SU-DHL-6 (cell line): ENCODE results near the gene ERO1A.
"Not testable (repeated sequence)": the region's sequence is repeated elsewhere in the genome, so short reads cannot be mapped to it uniquely, and the experiment has no call there.

Experiments used
- H2AFZ ChIP-seq: fragments of 200-600 bp; sonication (generic); 2 replicates; pipeline ENCODE4 v1.6.1; 2014; ENCODE audit warnings: low read depth, mild to moderate bottlenecking, moderate library complexity, mixed read lengths, antibody characterized with exemption, low read length; ENCODE audit not compliant: severe bottlenecking
- H3F3A ChIP-seq: fragments of 200-600 bp; shearing (Covaris generic); 2 replicates; pipeline ENCODE4 v1.6.0; 2016; ENCODE audit warnings: antibody characterized with exemption, mild to moderate bottlenecking; ENCODE audit not compliant: insufficient read depth
- H3K27ac ChIP-seq: fragments of 200-600 bp; sonication (generic); 2 replicates; pipeline ENCODE4 v1.5.1; 2016; ENCODE audit warnings: low read depth, mild to moderate bottlenecking, low read length, moderate library complexity, mixed read lengths
- H3K27me3 ChIP-seq: fragments of 200-600 bp; sonication (generic), shearing (Covaris generic); 2 replicates; pipeline ENCODE4 v1.6.0; 2014; ENCODE audit warnings: mild to moderate bottlenecking, low read length
- H3K36me3 ChIP-seq: fragments of 200-600 bp; sonication (generic); 2 replicates; pipeline ENCODE4 v1.6.1; 2014; ENCODE audit warnings: mild to moderate bottlenecking, low read length, mixed read lengths
- H3K4me2 ChIP-seq: fragments of 300-600, 200-600 bp; shearing (Covaris generic), sonication (generic); 2 replicates; pipeline ENCODE4 v1.6.0; 2014; ENCODE audit warnings: low read length, low read depth, mild to moderate bottlenecking; ENCODE audit not compliant: poor library complexity, severe bottlenecking
- H3K4me3 ChIP-seq: fragments of 200-600 bp; sonication (generic); 2 replicates; pipeline ENCODE4 v1.5.1; 2014; ENCODE audit warnings: antibody characterized with exemption, low read length, mild to moderate bottlenecking, mixed read lengths; ENCODE audit not compliant: insufficient read depth, poor library complexity, severe bottlenecking
- H3K79me2 ChIP-seq: fragments of 200-600 bp; sonication (generic); 2 replicates; pipeline ENCODE4 v1.6.1; 2014; ENCODE audit warnings: mild to moderate bottlenecking, low read length, moderate library complexity; ENCODE audit not compliant: insufficient read depth
- H3K9ac ChIP-seq: fragments of 200-600 bp; sonication (generic); 2 replicates; pipeline ENCODE4 v1.7.0; 2014; ENCODE audit warnings: mild to moderate bottlenecking, low read length
- H3K9me2 ChIP-seq: fragments of 200-600 bp; sonication (generic); replicated peaks from 2 replicates; pipeline ENCODE4 v1.6.1; 2014; ENCODE audit warnings: low read length; ENCODE audit not compliant: insufficient read depth
- H3K9me3 ChIP-seq: fragments of 200-600 bp; sonication (generic); 2 replicates; pipeline ENCODE4 v1.6.1; 2014; ENCODE audit warnings: low read length, mixed read lengths; ENCODE audit not compliant: insufficient read depth
- H4K20me1 ChIP-seq: fragments of 200-600 bp; sonication (generic); 2 replicates; pipeline ENCODE4 v1.6.1; 2014; ENCODE audit warnings: low read depth, mild to moderate bottlenecking, antibody characterized with exemption, low read length, moderate library complexity, mixed read lengths
- EZH2phosphoT487 ChIP-seq: fragments of 200-600 bp; sonication (generic), shearing (Covaris generic); conservative IDR thresholded peaks from 2 replicates; pipeline ENCODE4 v1.6.1; 2018; ENCODE audit warnings: mild to moderate bottlenecking, antibody characterized with exemption, low read length, moderate library complexity, mixed read lengths
- TF ChIP-seq, protein P1 (sequence below): fragments of 200-600 bp; sonication (generic); IDR thresholded peaks from one replicate; pipeline ENCODE4 v1.5.1; 2017; ENCODE audit warnings: antibody characterized with exemption, mild to moderate bottlenecking, low read length, moderate library complexity; ENCODE audit not compliant: insufficient read depth, poor library complexity, severe bottlenecking

Gene ERO1A

DNA sequence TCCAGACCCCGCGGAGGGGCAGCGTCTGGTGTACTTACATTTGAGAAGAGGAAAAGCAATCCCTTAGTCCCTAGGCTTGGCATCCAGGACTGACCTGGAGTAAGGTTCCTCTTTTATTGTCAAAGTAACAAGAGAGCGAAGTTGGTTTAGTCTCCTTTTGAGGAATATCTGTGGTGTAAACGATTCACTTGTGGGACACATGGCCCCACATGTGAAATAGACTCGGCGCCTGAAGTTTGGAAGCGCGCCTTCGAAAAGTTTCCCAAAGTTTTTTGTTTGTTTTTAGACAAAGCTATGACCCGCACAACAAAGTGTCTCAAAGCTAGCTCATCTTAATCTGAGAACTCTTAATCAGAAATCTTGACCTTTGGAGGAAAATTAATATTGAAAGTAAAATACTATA lies 35.4 kb upstream of the ERO1A start:
- Histone ChIP-seq H3K9me3 (no peaks in the 10 kb centered on the region), H3K4me3 (peak overlapping the region; percentile 70), H3K9me2 (no peaks in the 10 kb centered on the region), H3K27ac (peak overlapping the region; percentile 51; the same call in 1 of the 2 replicates), H3K9ac (peak overlapping the region; percentile 95), H3K27me3 (no peaks in the 10 kb centered on the region), H4K20me1 (no peaks in the 10 kb centered on the region), H3K4me2 (peak overlapping the region; percentile 99), H3K79me2 (peaks cover 42% of the 10 kb centered on the region), H2AFZ (peak overlapping the region; percentile 91), H3F3A (peaks cover 18% of the 10 kb centered on the region), H3K36me3 (peaks cover 8% of the 10 kb centered on the region; the same call in 1 of the 2 replicates)
- TF ChIP-seq, protein P1, sequence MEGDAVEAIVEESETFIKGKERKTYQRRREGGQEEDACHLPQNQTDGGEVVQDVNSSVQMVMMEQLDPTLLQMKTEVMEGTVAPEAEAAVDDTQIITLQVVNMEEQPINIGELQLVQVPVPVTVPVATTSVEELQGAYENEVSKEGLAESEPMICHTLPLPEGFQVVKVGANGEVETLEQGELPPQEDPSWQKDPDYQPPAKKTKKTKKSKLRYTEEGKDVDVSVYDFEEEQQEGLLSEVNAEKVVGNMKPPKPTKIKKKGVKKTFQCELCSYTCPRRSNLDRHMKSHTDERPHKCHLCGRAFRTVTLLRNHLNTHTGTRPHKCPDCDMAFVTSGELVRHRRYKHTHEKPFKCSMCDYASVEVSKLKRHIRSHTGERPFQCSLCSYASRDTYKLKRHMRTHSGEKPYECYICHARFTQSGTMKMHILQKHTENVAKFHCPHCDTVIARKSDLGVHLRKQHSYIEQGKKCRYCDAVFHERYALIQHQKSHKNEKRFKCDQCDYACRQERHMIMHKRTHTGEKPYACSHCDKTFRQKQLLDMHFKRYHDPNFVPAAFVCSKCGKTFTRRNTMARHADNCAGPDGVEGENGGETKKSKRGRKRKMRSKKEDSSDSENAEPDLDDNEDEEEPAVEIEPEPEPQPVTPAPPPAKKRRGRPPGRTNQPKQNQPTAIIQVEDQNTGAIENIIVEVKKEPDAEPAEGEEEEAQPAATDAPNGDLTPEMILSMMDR: no peak
- no peak for TF ChIP-seq EZH2phosphoT487

DNA sequence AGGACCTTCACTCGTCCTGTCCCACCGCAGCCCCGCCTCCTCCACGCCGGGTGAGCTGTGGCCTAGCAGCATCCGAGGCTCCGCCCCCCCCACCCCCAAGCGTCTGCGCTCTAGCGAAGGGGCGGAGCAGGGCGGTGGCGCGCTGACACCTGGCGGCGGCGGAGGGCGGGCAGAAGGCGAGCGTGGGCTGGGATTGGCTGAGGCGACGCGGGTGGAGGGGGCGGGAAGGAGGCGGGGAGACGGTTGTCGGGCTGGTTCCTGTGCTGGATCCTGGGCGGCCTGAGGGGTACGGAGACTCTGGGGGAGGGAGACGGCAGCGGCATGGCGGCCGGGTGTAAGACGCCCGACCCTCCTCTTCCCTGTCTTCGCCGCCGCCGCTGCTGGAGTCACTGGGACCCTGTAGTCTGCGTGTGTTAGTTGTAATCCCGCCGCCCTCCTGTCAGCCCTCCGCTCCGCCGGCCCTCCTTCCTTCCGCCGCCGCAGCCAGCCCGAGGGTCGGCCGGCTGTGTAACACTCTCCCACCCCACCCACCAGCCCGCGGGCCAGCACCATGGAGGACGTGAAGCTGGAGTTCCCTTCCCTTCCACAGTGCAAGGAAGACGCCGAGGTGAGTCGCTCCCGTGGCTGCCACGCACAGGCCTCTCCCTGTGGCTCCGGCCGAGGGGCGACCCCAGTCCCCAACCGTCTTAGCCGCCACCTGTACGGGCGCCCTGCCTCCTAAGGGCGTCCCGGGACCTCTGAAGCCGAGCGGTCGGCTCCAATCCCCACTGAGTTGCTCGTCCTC lies 34.8 kb upstream of the ERO1A start, which contains the start of gene STYX:
Gene STYX, plus strand, starts transcription at position 242 of the 784 bp plus-strand sequence. Its CDS starts 309 bp downstream, at position 551.
- Histone ChIP-seq H3K27me3 (no peaks in the 10 kb centered on the region), H4K20me1 (no peaks in the 10 kb centered on the region), H3K27ac (peak within 1 kb of the TSS; percentile 58), H3K4me2 (peak within 1 kb of the TSS; percentile 99), H3K4me3 (peak within 1 kb of the TSS; percentile 70), H2AFZ (peak within 1 kb of the TSS; percentile 91), H3K79me2 (peaks cover 39% of the 10 kb centered on the region), H3K9me3 (no peaks in the 10 kb centered on the region), H3K9me2 (no peaks in the 10 kb centered on the region), H3K9ac (peak within 1 kb of the TSS; percentile 95), H3F3A (peaks cover 18% of the 10 kb centered on the region), H3K36me3 (peaks cover 11% of the 10 kb centered on the region)
- TF ChIP-seq, protein P1: no peak
- TF ChIP-seq EZH2phosphoT487: no peak

DNA sequence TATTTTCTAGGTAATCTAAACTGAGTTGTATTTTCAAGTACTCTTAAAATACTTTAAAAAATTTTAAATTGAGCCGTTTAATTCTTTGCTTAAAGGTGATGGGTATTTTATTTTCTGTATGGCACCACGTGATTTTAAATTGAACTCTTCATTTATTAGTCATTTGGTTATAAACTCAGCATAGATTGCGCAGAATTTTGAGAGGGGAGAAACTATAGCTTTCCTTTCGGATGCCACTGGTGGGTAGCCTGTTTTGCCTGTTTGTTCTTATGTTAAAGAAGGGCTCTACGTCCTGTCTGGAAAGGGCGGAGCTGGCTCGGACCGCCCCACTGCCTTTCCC lies 34.2 kb upstream of the ERO1A start:
- no peaks in the 10 kb centered on the region for H3K27me3 ChIP-seq
- peak overlapping the region; percentile 58 for H3K27ac ChIP-seq
- no peak for TF ChIP-seq EZH2phosphoT487
- TF ChIP-seq, protein P1: no peak
- peak overlapping the region; percentile 78 for H2AFZ ChIP-seq
- peak overlapping the region; percentile 99 for H3K4me2 ChIP-seq
- H4K20me1 ChIP-seq: no peaks in the 10 kb centered on the region
- peaks cover 41% of the 10 kb centered on the region for H3K79me2 ChIP-seq
- H3K9ac ChIP-seq: peak overlapping the region; percentile 49
- H3F3A ChIP-seq: peaks cover 18% of the 10 kb centered on the region
- H3K4me3 ChIP-seq: peak overlapping the region; percentile 51
- no peaks in the 10 kb centered on the region for H3K9me2 ChIP-seq
- no peaks in the 10 kb centered on the region for H3K9me3 ChIP-seq
- H3K36me3 ChIP-seq: peaks cover 17% of the 10 kb centered on the region

DNA sequence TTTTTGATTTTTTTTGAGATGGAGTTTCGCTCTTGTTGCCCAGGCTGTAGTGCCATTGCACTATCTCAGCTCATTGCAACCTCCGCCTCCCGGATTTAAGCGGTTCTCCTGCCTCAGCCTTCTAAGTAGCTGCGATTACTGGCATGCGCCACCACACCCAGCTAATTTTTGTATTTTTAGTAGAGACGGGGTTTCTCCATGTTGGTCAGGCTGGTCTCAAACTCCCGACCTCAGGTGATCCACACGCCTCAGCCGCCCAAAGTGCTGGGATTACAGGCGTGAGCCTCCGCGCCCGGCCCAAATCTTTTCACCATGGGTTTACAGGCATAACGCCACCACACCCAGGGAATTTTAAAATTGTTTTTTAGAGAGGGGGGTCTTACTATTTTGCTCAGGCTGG lies 33.7 kb upstream of the ERO1A start:
- H4K20me1 ChIP-seq, H3K27ac ChIP-seq, H3K9ac ChIP-seq, H3K27me3 ChIP-seq, H3K9me2 ChIP-seq, H3K4me3 ChIP-seq, H2AFZ ChIP-seq, H3K9me3 ChIP-seq: not testable (repeated sequence)
- H3K79me2 ChIP-seq: peaks cover 35% of the 10 kb centered on the region
- peak overlapping the region; percentile 99 for H3K4me2 ChIP-seq
- peaks cover 21% of the 10 kb centered on the region for H3F3A ChIP-seq
- H3K36me3 ChIP-seq: peaks cover 21% of the 10 kb centered on the region

DNA sequence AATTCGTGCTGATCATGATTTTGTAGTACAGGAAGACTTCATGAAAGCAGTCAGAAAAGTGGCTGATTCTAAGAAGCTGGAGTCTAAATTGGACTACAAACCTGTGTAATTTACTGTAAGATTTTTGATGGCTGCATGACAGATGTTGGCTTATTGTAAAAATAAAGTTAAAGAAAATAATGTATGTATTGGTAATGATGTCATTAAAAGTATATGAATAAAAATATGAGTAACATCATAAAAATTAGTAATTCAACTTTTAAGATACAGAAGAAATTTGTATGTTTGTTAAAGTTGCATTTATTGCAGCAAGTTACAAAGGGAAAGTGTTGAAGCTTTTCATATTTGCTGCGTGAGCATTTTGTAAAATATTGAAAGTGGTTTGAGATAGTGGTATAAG lies 32.2 kb upstream of the ERO1A start:
- H3F3A ChIP-seq: peaks cover 21% of the 10 kb centered on the region
- not testable (repeated sequence) for H3K27ac ChIP-seq, H2AFZ ChIP-seq, H3K9me2 ChIP-seq, H3K4me2 ChIP-seq, H3K9me3 ChIP-seq, H4K20me1 ChIP-seq, H3K27me3 ChIP-seq, H3K9ac ChIP-seq, H3K4me3 ChIP-seq
- peaks cover 25% of the 10 kb centered on the region for H3K79me2 ChIP-seq
- H3K36me3 ChIP-seq: peaks cover 33% of the 10 kb centered on the region
